Measurements from ENCODE around the gene RHPN2. TPM values are rescaled to one million over a fixed set of nuclear protein-coding genes. Genes with fewer than 3 reads are reported as not detected.

The RHPN2 gene
- total RNA-seq, 4 donors from 2014 or later: 4.0 to 9.6 (median 6.4) TPM

DNA sequence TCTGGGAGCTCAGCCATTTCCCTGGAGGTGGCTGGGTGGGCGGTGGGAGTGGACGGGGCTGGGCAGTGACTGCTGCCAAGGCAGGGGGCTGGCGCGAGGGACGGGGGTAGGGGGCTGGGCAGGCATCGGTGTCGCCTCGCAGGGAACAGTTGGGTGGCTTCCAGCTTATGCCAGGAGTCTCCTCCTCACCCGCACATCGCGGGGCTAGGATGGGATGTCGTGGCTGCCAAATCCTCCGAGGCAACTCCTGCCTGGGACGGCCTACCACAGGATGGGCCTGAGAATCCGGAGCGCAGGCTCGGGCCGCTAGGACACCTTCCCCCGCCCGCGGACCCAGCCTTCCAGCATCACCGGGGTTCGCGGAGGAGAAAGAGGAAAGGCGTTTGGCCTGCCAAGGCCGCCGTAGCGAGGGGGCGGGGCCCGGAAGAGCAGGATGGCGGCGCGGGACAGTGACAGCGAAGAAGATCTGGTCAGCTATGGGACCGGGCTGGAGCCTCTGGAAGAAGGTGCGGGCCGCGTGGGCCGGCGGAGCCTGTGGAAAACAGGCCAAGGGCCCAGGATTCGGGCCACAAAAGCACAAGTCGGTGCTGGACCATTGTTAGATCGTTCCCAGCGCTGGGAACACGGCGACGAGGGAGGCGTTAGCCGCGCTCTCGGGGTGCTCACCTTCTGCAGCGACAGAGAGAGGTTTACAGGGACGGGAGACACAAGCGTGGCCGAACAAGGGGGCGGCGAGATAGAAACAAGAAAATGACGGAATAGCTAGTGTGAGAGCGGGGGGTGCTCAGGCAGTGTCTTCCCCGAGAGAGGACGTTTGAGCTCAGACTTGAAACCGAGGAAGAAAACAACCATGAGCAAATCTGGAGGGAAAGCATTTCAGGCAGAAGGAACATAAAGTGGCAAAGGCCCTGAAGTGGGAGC lies 16.3 kb upstream of the RHPN2 start, which contains the start of gene GPATCH1:
Gene GPATCH1, plus strand, starts transcription at position 421 of the 921 bp plus-strand sequence. Its CDS starts 13 bp downstream, at position 434.
- H3K36me3 ChIP-seq: peaks cover 0 to 16% (median 0%) of the 10 kb centered on the region in 3 donors
- WGBS, 2 donors: 1% methylated on average over 32 to 48 of the region's 62 CpGs
- H3K27ac ChIP-seq: peak within 1 kb of the TSS; percentile 26 to 84 (median 78)
- DNase-seq (ENCODE audit: low spot score in 2 of 2): peak; percentile 77 to 87
- peak within 1 kb of the TSS; percentile 64 to 98 (median 76) for H3K4me3 ChIP-seq
- TF ChIP-seq POLR2A (IDR thresholded peaks at IDR 0.05): no peak
- TF ChIP-seq EP300 (IDR thresholded peaks at IDR 0.05): peak; percentile 58 to 89
- TF ChIP-seq, protein P1, sequence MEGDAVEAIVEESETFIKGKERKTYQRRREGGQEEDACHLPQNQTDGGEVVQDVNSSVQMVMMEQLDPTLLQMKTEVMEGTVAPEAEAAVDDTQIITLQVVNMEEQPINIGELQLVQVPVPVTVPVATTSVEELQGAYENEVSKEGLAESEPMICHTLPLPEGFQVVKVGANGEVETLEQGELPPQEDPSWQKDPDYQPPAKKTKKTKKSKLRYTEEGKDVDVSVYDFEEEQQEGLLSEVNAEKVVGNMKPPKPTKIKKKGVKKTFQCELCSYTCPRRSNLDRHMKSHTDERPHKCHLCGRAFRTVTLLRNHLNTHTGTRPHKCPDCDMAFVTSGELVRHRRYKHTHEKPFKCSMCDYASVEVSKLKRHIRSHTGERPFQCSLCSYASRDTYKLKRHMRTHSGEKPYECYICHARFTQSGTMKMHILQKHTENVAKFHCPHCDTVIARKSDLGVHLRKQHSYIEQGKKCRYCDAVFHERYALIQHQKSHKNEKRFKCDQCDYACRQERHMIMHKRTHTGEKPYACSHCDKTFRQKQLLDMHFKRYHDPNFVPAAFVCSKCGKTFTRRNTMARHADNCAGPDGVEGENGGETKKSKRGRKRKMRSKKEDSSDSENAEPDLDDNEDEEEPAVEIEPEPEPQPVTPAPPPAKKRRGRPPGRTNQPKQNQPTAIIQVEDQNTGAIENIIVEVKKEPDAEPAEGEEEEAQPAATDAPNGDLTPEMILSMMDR (IDR thresholded peaks at IDR 0.05): peak in 2 of 5 experiments; percentile 14 to 35
- no peaks in the 10 kb centered on the region for H3K9me3 ChIP-seq
- peaks cover 0 to 23% (median 12%) of the 10 kb centered on the region in 4 donors for H3K4me1 ChIP-seq
- H3K27me3 ChIP-seq: no peaks in the 10 kb centered on the region

DNA sequence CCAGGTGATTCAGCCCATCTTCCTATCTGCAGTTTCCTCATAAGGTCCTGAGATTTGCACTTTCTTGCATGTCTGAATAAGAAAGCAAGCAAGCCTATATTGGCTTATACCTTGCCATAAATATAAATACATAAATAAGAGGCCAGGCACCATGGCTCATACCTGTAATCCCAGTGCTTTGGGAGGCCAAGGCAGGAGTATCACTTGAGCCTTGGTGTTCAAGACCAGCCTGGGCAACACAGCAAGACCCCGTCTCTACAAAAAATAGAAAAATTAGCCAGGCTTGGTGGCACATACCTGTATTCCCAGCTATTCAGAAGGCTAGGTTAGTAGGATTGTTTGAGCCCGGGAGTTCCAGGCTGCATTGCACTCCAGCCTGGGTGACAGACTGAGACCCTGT lies 10.8 kb upstream of the RHPN2 start:
- no peak overlapping the region for H3K4me3 ChIP-seq
- no peak for DNase-seq (ENCODE audit: low spot score in 2 of 2)
- peaks cover 0 to 6% (median 0%) of the 10 kb centered on the region in 4 donors for H3K4me1 ChIP-seq
- H3K9me3 ChIP-seq: no peaks in the 10 kb centered on the region
- no peaks in the 10 kb centered on the region for H3K36me3 ChIP-seq
- H3K27ac ChIP-seq: no peak overlapping the region
- H3K27me3 ChIP-seq: no peaks in the 10 kb centered on the region
- TF ChIP-seq, protein P1 (IDR thresholded peaks at IDR 0.05): no peak
- no peak for TF ChIP-seq POLR2A (IDR thresholded peaks at IDR 0.05)
- TF ChIP-seq EP300 (IDR thresholded peaks at IDR 0.05): no peak
- 85 to 88% methylated on average over 2 of the region's 2 CpGs for WGBS, 2 donors

DNA sequence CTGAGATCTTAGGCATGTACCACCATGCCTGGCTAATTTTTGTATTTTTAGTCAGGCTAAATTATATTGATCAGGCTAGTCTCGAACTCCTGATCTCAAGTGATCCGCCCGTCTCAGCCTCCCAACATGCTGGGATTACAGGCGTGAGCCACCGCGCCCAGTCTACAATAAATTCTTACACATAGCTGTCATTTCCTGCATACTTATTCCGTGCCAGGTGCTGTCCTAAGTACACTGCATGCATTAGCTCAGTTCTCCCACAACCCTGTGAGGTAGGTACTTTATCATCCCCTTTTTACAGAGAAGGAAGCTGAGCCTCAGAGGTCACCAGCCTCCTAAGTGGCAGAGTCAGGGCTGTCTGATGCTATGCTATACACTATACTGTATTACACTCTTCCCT lies 7.2 kb upstream of the RHPN2 start:
- Histone ChIP-seq H3K27me3 (no peaks in the 10 kb centered on the region), H3K4me1 (no peaks in the 10 kb centered on the region), H3K9me3 (no peaks in the 10 kb centered on the region), H3K27ac (no peak overlapping the region), H3K36me3 (no peaks in the 10 kb centered on the region), H3K4me3 (no peak overlapping the region)
- TF ChIP-seq, protein P1 (IDR thresholded peaks at IDR 0.05): no peak
- TF ChIP-seq POLR2A (IDR thresholded peaks at IDR 0.05): no peak
- no peak for TF ChIP-seq EP300 (IDR thresholded peaks at IDR 0.05)
- no peak for DNase-seq (ENCODE audit: low spot score in 2 of 2)
- 84 to 90% methylated on average over 7 of the region's 7 CpGs for WGBS, 2 donors

DNA sequence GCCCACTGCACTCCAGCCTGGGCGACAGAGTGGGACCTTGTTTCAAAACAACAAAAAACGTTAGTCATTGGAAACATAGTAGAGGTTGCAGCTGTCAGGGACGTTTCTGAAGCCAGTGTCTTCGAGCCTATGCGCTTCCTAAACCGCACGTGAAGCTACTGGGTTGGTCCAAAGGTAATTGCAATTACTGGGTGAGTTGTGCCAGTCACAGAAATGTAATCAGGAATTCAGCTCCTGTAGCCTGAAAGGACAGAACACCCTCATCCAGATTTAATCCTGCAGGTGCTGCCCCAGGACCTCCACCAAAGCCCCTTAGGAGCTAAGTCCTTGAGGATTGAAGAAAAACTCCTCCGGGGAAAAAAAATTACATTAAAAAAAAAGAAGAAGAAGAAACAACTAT lies 2.4 kb upstream of the RHPN2 start:
- no peak for DNase-seq (ENCODE audit: low spot score in 2 of 2)
- Histone ChIP-seq H3K27me3 (peaks cover 0 to 23% of the 10 kb centered on the region in 2 donors), H3K4me3 (no peak overlapping the region), H3K36me3 (no peaks in the 10 kb centered on the region), H3K27ac (no peak overlapping the region), H3K4me1 (peaks cover 0 to 26% (median 5%) of the 10 kb centered on the region in 4 donors), H3K9me3 (no peaks in the 10 kb centered on the region)
- TF ChIP-seq, protein P1 (IDR thresholded peaks at IDR 0.05): no peak
- TF ChIP-seq EP300 (IDR thresholded peaks at IDR 0.05) (no peak), POLR2A (IDR thresholded peaks at IDR 0.05) (no peak)
- 64 to 65% methylated on average over 8 of the region's 8 CpGs for WGBS, 2 donors

DNA sequence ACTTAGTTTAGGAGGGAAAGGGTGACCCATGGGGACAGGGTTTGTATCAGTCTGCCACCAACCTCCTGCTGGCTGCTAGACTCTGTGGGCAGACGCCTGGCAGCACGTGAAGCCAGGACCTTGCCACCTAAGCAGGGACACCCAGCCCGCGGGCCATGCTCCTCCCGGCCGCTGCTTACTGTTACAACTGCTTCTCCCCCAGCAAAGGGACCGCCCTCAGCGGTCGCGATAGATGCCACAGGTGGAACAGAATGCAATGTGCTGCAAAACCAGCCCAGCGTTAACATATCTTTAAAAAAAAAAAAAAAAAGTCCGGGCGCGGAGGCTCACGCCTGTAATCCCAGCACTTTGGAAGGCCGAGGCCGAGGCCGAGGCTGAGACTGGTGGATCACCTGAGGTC lies 1.9 kb upstream of the RHPN2 start:
- Histone ChIP-seq H3K27me3 (peaks cover 0 to 25% of the 10 kb centered on the region in 2 donors), H3K9me3 (no peaks in the 10 kb centered on the region), H3K27ac (no peak overlapping the region), H3K36me3 (no peaks in the 10 kb centered on the region), H3K4me3 (no peak overlapping the region), H3K4me1 (peaks cover 0 to 26% (median 5%) of the 10 kb centered on the region in 4 donors)
- 84 to 86% methylated on average over 18 of the region's 18 CpGs for WGBS, 2 donors
- TF ChIP-seq POLR2A (IDR thresholded peaks at IDR 0.05): no peak
- TF ChIP-seq, protein P1 (IDR thresholded peaks at IDR 0.05): no peak
- DNase-seq (ENCODE audit: low spot score in 2 of 2): no peak
